Frontal cortex (tissue), 4 donors: ENCODE results near the gene SLC6A5. TPM values are rescaled to one million over a fixed set of nuclear protein-coding genes. Genes with fewer than 3 reads are reported as not detected.
"Not testable (repeated sequence)": the region's sequence is repeated elsewhere in the genome, so short reads cannot be mapped to it uniquely, and the experiment has no call there.

Experiments used
- DNase-seq, 2 donors: peaks; one replicate each; pipeline ENCODE4 v3.0.0; 2012; ENCODE audit warnings: low spot score in 2 of 2
- FAIRE-seq: peaks from 2 replicates; lab custom pipeline; 2012; peaks lifted over from hg19 to GRCh38; lab: Jason Lieb, UNC
- total RNA-seq: library from RNA; depleted of rRNA; stranded (reverse); fragments of >200 nt; gene quantifications from one replicate; pipeline ENCODE4 v1.2.3, GENCODE V29; 2014
- donor health status: control.
- donor health status: control.
- donor health status: control.

Gene SLC6A5
- not detected for total RNA-seq

GRCh38 chr11:20599221-20600019, at the start of gene SLC6A5:
TSS of gene SLC6A5 (plus strand) at chr11:20599608. CDS start at chr11:20599673, 65 bp downstream.
- DNase-seq (no peak), FAIRE-seq (no peak)

GRCh38 chr11:20551096-20551495, 48.3 kb upstream of the SLC6A5 start:
- DNase-seq (no peak), FAIRE-seq (no peak)

GRCh38 chr11:20555783-20556182, 43.6 kb upstream of the SLC6A5 start:
- FAIRE-seq (no peak), DNase-seq (no peak)

- not testable (repeated sequence) for FAIRE-seq, DNase-seq
Observed at GRCh38 chr11:20556396-20556795, 43.0 kb upstream of the SLC6A5 start.

- DNase-seq, result no peak
- FAIRE-seq, result no peak
Observed at GRCh38 chr11:20558741-20559140, 40.7 kb upstream of the SLC6A5 start.

- FAIRE-seq, result no peak
- DNase-seq, result no peak
Observed at GRCh38 chr11:20559523-20560300, 39.7 kb upstream of the SLC6A5 start.

GRCh38 chr11:20561915-20562314, 37.5 kb upstream of the SLC6A5 start:
- no peak for DNase-seq
- FAIRE-seq, result no peak

GRCh38 chr11:20563866-20564265, 35.5 kb upstream of the SLC6A5 start:
- DNase-seq (peak in 1 of 2 donors; percentile 5), FAIRE-seq (no peak)

GRCh38 chr11:20564846-20565635, 34.4 kb upstream of the SLC6A5 start:
- FAIRE-seq, result no peak

GRCh38 chr11:20566115-20566514, 33.3 kb upstream of the SLC6A5 start:
- not testable (repeated sequence) for FAIRE-seq, DNase-seq

More at GRCh38 chr11:20564846-20565635, 34.4 kb upstream of the SLC6A5 start:
- no peak for DNase-seq

- no peak for DNase-seq
- FAIRE-seq, result no peak
Observed at GRCh38 chr11:20566591-20567434, 32.6 kb upstream of the SLC6A5 start.

GRCh38 chr11:20579725-20580124, 19.7 kb upstream of the SLC6A5 start:
- not testable (repeated sequence) for DNase-seq, FAIRE-seq

- no peak for DNase-seq
- no peak for FAIRE-seq
Observed at GRCh38 chr11:20583201-20583600, 16.2 kb upstream of the SLC6A5 start.

- FAIRE-seq, result no peak
- no peak for DNase-seq
Observed at GRCh38 chr11:20584093-20584774, 15.2 kb upstream of the SLC6A5 start.

GRCh38 chr11:20589796-20590195, 9.6 kb upstream of the SLC6A5 start:
- no peak for DNase-seq
- FAIRE-seq, result no peak

- DNase-seq (no peak), FAIRE-seq (no peak)
Observed at GRCh38 chr11:20590381-20590780, 9.0 kb upstream of the SLC6A5 start.

GRCh38 chr11:20592741-20593140, 6.7 kb upstream of the SLC6A5 start:
- FAIRE-seq (no peak), DNase-seq (no peak)

- no peak for FAIRE-seq
- DNase-seq, result no peak
Observed at GRCh38 chr11:20594274-20595061, 4.9 kb upstream of the SLC6A5 start.
